ENCODE measurements around the gene USP20. TPM values are rescaled to one million over a fixed set of nuclear protein-coding genes. Genes with fewer than 3 reads are reported as not detected.

Gene USP20
- total RNA-seq, 4 donors from 2014 or later, result 15.8 to 36.3 (median 22.6) TPM

- DNase-seq, result peak; percentile 94 to 98 (median 96)
- Histone ChIP-seq H3K4me3 (peak overlapping the region; percentile 36 to 53 (median 41)), H3K27ac (peak overlapping the region; percentile 79 to 91 (median 84)), H3K4me1 (peaks cover 8 to 36% (median 22%) of the 10 kb centered on the region in 4 donors), H3K36me3 (peaks cover 0 to 19% (median 0%) of the 10 kb centered on the region in 3 donors), H3K27me3 (no peaks in the 10 kb centered on the region), H3K9me3 (no peaks in the 10 kb centered on the region)
- TF ChIP-seq CTCF (IDR thresholded peaks at IDR 0.05), result no peak
- peak in 1 of 2 donors; percentile 48 for TF ChIP-seq POLR2A (IDR thresholded peaks at IDR 0.05)
These were observed 49.2 kb downstream of the USP20 start for GRCh38 chr9:129884220-129885017.

- Histone ChIP-seq H3K9me3 (no peaks in the 10 kb centered on the region), H3K4me1 (peaks cover 8 to 42% (median 26%) of the 10 kb centered on the region in 4 donors)
- TF ChIP-seq POLR2A (IDR thresholded peaks at IDR 0.05) (no peak), CTCF (IDR thresholded peaks at IDR 0.05) (peak in 5 of 6 experiments; percentile 25 to 49 (median 27))
These were observed 49.9 kb downstream of the USP20 start for GRCh38 chr9:129885018-129885669.

GRCh38 chr9:129885670-129886106 is 50.4 kb downstream of the USP20 start:
- DNase-seq, result peak; percentile 92 to 97 (median 92)
- no peaks in the 10 kb centered on the region for H3K27me3 ChIP-seq
- peaks cover 8 to 48% (median 29%) of the 10 kb centered on the region in 4 donors for H3K4me1 ChIP-seq
- peak overlapping the region; percentile 79 to 91 (median 84) for H3K27ac ChIP-seq
- peak overlapping the region; percentile 36 to 53 (median 41) for H3K4me3 ChIP-seq
- no peaks in the 10 kb centered on the region for H3K9me3 ChIP-seq
- TF ChIP-seq POLR2A (IDR thresholded peaks at IDR 0.05) (no peak), CTCF (IDR thresholded peaks at IDR 0.05) (peak; percentile 87 to 98 (median 94))
- peaks cover 0 to 10% (median 0%) of the 10 kb centered on the region in 3 donors for H3K36me3 ChIP-seq

More at GRCh38 chr9:129885018-129885669, 49.9 kb downstream of the USP20 start:
- Histone ChIP-seq H3K4me3 (peak overlapping the region; percentile 36 to 53 (median 41)), H3K36me3 (peaks cover 0 to 16% (median 0%) of the 10 kb centered on the region in 3 donors), H3K27me3 (no peaks in the 10 kb centered on the region), H3K27ac (peak overlapping the region; percentile 79 to 91 (median 84))
- peak in 2 of 3 donors; percentile 61 to 80 for DNase-seq

- DNase-seq, result peak in 1 of 3 donors; percentile 49
- peak overlapping the region; percentile 79 to 91 (median 84) for H3K27ac ChIP-seq
- peak overlapping the region; percentile 36 to 53 (median 41) for H3K4me3 ChIP-seq
- H3K36me3 ChIP-seq, result peaks cover 0 to 3% (median 0%) of the 10 kb centered on the region in 3 donors
- TF ChIP-seq CTCF (IDR thresholded peaks at IDR 0.05), result no peak
- no peak for TF ChIP-seq POLR2A (IDR thresholded peaks at IDR 0.05)
- H3K27me3 ChIP-seq, result no peaks in the 10 kb centered on the region
- no peaks in the 10 kb centered on the region for H3K9me3 ChIP-seq
- H3K4me1 ChIP-seq, result peaks cover 8 to 56% (median 36%) of the 10 kb centered on the region in 4 donors
These were observed 51.2 kb downstream of the USP20 start for GRCh38 chr9:129886226-129887174.

Measured in Peyer's patch (tissue), 4 donors.